HG02884 (cell line): ENCODE data around the gene BLM.

Source experiments
- ATAC-seq: cut with Tn5 transposase; IDR thresholded peaks from one replicate; pipeline ENCODE4 v1.9.1; 2021; ENCODE audit warnings: mild to moderate bottlenecking, moderate library complexity; ENCODE audit not compliant: unreplicated experiment

Gene BLM

GRCh38 chr15:90782442-90782841, 65.3 kb downstream of the BLM start:
- no peak for ATAC-seq

- no peak for ATAC-seq
Observed at GRCh38 chr15:90787881-90788280, 70.7 kb downstream of the BLM start.

GRCh38 chr15:90789462-90789861, 72.3 kb downstream of the BLM start:
- ATAC-seq = no peak

GRCh38 chr15:90790057-90790456, 72.9 kb downstream of the BLM start:
- no peak for ATAC-seq

DNA sequence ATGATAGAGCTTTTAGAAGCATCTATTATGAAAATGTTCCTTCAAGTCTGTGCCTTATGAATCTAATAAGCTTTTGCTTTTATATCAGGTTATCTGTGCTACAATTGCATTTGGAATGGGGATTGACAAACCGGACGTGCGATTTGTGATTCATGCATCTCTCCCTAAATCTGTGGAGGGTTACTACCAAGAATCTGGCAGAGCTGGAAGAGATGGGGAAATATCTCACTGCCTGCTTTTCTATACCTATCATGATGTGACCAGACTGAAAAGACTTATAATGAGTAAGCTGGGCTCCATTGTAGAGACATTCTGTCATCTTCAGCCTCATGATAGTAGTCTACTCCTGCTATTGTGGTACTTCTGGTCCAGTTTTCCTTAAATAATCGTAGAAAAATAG, 73.4 kb downstream of the BLM start:
- ATAC-seq = no peak

GRCh38 chr15:90794538-90794937, 77.4 kb downstream of the BLM start:
- no peak for ATAC-seq

GRCh38 chr15:90799639-90800170, 82.6 kb downstream of the BLM start:
- ATAC-seq = no peak

DNA sequence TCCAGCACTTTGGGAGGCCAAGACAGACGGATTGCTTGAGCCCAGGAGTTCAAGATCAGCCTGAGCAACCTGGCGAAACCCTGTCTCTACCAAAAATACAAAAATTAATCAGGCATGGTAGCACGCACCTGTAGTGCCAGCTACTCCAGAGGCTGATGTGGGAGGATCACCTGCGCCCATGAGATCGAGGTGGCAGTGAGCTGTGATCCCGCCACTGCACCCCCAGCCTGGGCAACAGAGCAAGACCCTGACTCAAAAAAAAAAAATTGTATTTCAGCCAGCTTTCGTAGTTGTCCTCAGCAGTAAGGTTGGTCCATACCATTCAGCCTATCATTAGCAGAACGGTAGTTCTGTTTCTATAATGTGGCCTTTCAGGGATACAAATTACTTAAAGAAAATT, 84.7 kb downstream of the BLM start:
- ATAC-seq = no peak

GRCh38 chr15:90807074-90807785, 90.1 kb downstream of the BLM start:
- ATAC-seq = no peak

- ATAC-seq = no peak
Observed at GRCh38 chr15:90807786-90808086, 90.6 kb downstream of the BLM start.

DNA sequence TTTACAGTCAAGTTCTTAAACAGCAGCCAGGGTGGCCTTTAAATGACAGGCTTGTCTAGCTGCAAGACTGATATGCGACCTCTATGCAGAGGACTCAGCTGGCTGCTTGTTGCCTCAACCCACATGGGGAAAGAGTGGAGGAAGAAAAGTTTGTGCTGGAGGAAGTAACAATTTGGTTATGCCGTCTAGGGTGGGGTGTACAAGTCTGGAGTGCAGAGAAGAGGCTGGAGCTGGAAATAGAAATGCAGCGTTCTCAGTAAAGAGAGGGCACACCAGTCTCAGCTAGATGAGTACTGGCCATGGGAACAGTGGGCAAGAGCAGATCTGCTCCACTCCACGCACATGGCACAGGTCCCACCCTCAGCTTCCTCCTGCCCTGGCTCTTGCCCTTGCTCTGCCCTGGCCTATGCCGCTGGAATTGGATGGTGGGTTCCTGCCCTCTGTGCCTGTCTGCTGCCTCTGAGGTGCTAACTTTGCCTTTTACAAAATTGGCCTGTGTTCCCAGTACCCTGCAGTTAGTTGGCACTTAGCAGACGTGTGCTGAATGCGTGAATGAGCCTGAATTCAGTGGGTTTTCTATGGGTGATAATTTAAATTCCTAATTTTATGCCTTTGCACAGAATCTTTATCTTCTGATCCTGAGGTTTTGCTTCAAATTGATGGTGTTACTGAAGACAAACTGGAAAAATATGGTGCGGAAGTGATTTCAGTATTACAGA, 91.5 kb downstream of the BLM start:
- no peak for ATAC-seq

DNA sequence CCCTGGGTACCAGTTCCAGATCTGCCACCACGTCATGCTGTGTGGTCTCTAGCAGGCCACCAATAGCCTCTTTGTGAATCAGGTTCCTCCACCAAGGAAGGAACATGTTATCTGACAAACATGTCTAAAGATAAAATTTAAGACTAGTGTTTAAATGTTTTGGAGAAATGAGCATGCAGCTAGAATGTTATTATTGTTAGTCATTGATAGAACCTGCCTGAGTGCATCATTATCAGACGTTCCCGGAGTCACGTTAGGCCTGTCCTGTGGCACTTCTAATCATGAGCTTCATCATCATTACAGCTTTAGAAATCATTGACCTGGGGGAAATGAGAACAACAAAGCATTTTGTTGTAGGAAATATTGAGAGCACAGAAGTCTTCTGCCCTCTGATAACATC, 92.4 kb downstream of the BLM start:
- no peak for ATAC-seq

DNA sequence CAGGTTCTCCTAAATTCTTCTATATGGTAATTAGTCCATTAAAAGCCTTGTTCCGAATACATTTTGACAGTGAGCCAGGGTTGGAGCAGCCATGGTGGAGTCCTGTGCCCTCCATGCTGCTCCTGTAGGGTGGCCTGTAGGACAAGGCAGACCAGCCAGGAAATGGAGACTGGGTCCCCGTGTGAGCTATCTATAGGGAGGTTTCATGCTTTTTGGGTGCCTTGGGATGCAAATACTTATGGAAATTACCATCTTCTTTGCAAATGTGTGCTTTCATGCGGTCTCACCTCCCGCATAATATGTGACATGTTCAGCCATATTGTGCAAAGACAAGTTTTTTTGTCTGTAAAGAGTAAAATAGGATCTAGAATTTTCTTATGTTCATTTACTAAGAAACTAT, 93.2 kb downstream of the BLM start:
- ATAC-seq = no peak

- no peak for ATAC-seq
Observed at GRCh38 chr15:90812171-90812957, 95.2 kb downstream of the BLM start.

GRCh38 chr15:90812958-90813265, 95.8 kb downstream of the BLM start:
- ATAC-seq = no peak

GRCh38 chr15:90813796-90814190, 96.6 kb downstream of the BLM start:
- no peak for ATAC-seq

DNA sequence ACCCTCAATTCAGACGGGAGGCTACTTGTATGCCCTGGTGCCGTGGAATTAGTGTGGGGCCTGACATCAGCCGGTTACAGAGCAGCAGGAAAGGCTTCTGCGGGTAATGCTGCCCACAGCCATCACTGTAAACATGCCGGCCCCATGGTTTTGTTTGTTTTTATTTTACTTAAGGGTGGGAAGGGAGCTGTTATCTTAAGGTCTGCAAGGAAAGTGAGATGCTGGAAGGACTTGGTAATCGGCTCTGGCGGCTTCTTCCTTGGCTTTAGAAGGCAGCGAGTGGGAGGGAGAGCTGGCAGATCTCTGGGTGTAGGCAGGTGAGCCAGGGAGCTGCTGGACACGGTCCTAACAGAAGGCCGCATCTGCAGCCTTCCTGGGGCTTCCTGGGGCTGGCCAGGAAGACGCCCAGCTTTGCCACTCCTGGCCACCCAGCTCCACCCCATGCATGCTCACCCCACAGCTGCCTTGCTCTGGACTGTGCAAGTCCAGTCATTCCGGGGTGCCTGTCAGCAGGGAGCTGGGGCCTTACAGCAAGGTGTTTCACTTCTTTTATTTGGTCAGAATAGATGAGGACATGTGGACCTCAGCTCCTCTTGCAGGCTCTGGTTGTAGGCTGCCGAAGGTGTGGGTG, 97.2 kb downstream of the BLM start:
- ATAC-seq = no peak

DNA sequence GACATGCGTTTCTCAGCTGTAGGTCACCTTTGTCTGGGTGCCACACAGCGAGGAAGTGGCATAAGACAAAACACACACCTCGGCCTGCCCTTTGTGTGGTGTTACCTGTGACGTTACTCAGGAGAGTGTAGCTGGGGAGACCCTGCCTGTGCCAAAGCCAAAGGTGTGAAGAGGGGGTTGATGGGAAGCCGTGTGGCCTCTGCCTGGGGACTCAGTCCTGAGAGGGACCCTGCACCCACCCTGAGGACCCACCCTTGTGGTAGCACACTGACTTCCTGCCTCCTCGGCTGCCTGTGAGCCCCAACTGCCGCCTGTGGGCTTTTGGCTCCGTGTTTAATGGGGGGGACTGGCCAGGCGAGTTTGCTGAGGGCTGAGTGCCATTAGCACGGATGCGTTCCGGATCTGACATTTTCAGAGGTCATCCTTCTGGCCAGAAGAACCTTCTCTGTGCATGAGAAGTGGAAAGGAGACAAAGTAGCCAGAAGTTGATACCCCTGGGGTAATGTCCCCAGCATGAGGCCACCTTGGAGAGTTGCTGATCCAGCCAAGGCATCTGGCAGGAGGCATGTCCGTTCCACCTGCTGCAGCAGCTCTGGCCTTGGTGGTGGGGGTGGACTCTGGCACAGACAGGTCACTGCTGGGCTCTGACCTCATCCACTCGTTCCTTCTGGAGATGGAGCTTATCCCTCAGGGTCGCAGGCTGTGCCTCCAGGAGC, 99.4 kb downstream of the BLM start:
- ATAC-seq = no peak

- ATAC-seq = no peak
Observed at GRCh38 chr15:90817117-90818057, 100.2 kb downstream of the BLM start.
